ENCODE measurements around the gene SC5D.

- TF ChIP-seq CTCF (IDR thresholded peaks at IDR 0.05; ENCODE audit: control extremely low read depth in 1 of 3, insufficient read depth in 1 of 3, low read depth in 1 of 3, low read length in 3 of 3) (no peak), ZNF274 (IDR thresholded peaks at IDR 0.05; ENCODE audit: borderline replicate concordance, extremely low read depth, low read length) (no peak), RNF2 (IDR thresholded peaks at IDR 0.05; ENCODE audit: borderline replicate concordance, low read depth, low read length, missing control alignments, poor library complexity, severe bottlenecking) (no peak), USF2 (IDR thresholded peaks at IDR 0.05; ENCODE audit: low read length) (no peak), SUZ12 (IDR thresholded peaks at IDR 0.05; ENCODE audit: low read length) (no peak), EP300 (IDR thresholded peaks at IDR 0.05; ENCODE audit: borderline replicate concordance in 1 of 2, low read depth in 2 of 2, low read length in 2 of 2) (no peak), RFX5 (IDR thresholded peaks at IDR 0.05; ENCODE audit: borderline replicate concordance, low read depth, low read length) (no peak), EZH2 (IDR thresholded peaks at IDR 0.05; ENCODE audit: low read depth, low read length, severe bottlenecking) (no peak)
Observed at GRCh38 chr11:121274332-121274991, 18.1 kb upstream of the SC5D start.

Measured in H1 (cell line).